Peyer's patch (tissue), 4 donors: Measurements from ENCODE around the gene LRRC74A. TPM values are rescaled to one million over a fixed set of nuclear protein-coding genes. Genes with fewer than 3 reads are reported as not detected.

Experiments used
- DNase-seq, 3 donors: peaks; one replicate each; pipeline ENCODE4 v3.0.0-alpha.2; 2017 to 2019
- H3K27ac ChIP-seq, 4 donors: fragments of 200-600 bp; sonication (generic); one replicate each; pipeline ENCODE4 v1.5.1; 2016 to 2019
- H3K27me3 ChIP-seq, 2 donors: fragments of 200-600 bp; sonication (generic); one replicate each; pipeline ENCODE4 v1.5.1; 2019
- H3K36me3 ChIP-seq, 3 donors: fragments of 200-600 bp; sonication (generic); one replicate each; pipeline ENCODE4 v1.5.1; 2016 to 2019
- H3K4me1 ChIP-seq, 4 donors: fragments of 200-600 bp; sonication (generic); one replicate each; pipeline ENCODE4 v1.5.1; 2016 to 2019
- H3K4me3 ChIP-seq, 4 donors: fragments of 200-600 bp; sonication (generic); 1 replicate in 3 of 4; 2 replicates in 1 of 4; pipeline ENCODE4 v1.5.1; 2016 to 2019; ENCODE audit warnings: mild to moderate bottlenecking in 1 of 4
- H3K9me3 ChIP-seq, 4 donors: fragments of 200-600 bp; sonication (generic); one replicate each; pipeline ENCODE4 v1.5.1; 2016 to 2019; ENCODE audit warnings: mild to moderate bottlenecking in 1 of 4
- POLR2A ChIP-seq, 2 donors: fragments of 450-650 bp; IDR thresholded peaks; one replicate each; pipeline ENCODE4 v1.5.1; 2017; ENCODE audit warnings: antibody characterized with exemption in 2 of 2, mild to moderate bottlenecking in 2 of 2, moderate library complexity in 2 of 2
- total RNA-seq, 4 donors: library from RNA; depleted of rRNA; stranded (reverse); fragments of >200 nt; gene quantifications; one replicate each; pipeline ENCODE4 v1.1.0, GENCODE V29; 2016
- TF ChIP-seq, protein P1 (sequence below), 6 experiments: fragments of 450-650 bp in 4 of 6; fragments of 200-600 bp in 2 of 6; sonication (generic) in 1 of 6; IDR thresholded peaks; one replicate each; pipeline ENCODE4 v1.5.1; 2017 to 2019; ENCODE audit warnings: antibody characterized with exemption in 6 of 6, mild to moderate bottlenecking in 3 of 6, moderate library complexity in 1 of 6

LRRC74A gene
- total RNA-seq, 4 donors from 2014 or later, result not detected

DNA sequence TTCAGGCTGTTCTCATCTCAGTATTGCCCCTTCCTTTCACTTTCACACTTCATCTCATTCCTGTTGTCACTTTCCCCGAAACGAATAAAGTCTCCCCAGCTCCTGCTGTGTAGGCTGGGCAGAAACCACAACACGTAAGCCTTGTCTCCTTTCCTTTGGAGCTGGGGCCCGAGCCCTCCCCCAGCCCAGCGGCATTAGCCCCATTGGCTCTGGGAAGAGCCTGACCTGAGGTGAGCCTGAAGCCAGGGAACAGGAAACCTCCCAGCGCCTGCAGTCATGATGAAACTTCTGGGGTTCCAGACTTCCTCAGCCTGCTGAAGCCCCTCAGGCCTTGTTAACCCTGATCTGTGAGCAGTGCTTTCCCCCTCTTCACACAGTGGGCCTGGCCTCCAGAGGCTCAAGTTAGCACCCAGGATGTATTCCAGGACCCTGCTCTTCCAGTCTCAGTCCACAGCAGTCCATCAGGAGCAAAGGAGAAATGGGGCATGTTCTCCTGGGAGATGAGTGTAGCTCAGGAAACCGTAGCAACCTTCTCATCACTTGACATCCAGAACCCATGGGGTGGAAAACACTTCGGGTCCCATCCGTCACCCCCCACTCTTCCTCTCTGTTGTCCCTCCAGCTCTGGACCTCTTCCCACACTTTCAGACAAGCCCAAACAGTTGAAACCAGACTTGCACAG is 43.2 kb upstream of the LRRC74A start:
- H3K9me3 ChIP-seq, result no peaks in the 10 kb centered on the region
- peaks cover 0 to 11% (median 0%) of the 10 kb centered on the region in 3 donors for H3K36me3 ChIP-seq
- H3K27ac ChIP-seq, result peak overlapping the region in 3 of 4 donors; percentile 12 to 31 (median 25)
- H3K4me3 ChIP-seq, result no peak overlapping the region
- no peak for DNase-seq
- no peaks in the 10 kb centered on the region for H3K27me3 ChIP-seq
- H3K4me1 ChIP-seq, result peaks cover 0 to 23% (median 0%) of the 10 kb centered on the region in 4 donors
- TF ChIP-seq POLR2A (IDR thresholded peaks at IDR 0.05), result no peak
- TF ChIP-seq, protein P1, sequence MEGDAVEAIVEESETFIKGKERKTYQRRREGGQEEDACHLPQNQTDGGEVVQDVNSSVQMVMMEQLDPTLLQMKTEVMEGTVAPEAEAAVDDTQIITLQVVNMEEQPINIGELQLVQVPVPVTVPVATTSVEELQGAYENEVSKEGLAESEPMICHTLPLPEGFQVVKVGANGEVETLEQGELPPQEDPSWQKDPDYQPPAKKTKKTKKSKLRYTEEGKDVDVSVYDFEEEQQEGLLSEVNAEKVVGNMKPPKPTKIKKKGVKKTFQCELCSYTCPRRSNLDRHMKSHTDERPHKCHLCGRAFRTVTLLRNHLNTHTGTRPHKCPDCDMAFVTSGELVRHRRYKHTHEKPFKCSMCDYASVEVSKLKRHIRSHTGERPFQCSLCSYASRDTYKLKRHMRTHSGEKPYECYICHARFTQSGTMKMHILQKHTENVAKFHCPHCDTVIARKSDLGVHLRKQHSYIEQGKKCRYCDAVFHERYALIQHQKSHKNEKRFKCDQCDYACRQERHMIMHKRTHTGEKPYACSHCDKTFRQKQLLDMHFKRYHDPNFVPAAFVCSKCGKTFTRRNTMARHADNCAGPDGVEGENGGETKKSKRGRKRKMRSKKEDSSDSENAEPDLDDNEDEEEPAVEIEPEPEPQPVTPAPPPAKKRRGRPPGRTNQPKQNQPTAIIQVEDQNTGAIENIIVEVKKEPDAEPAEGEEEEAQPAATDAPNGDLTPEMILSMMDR (IDR thresholded peaks at IDR 0.05), result no peak

GRCh38 chr14:76784266-76784874 is 41.8 kb upstream of the LRRC74A start:
- H3K4me3 ChIP-seq, result no peak overlapping the region
- peaks cover 0 to 23% (median 0%) of the 10 kb centered on the region in 4 donors for H3K4me1 ChIP-seq
- no peaks in the 10 kb centered on the region for H3K9me3 ChIP-seq
- H3K27ac ChIP-seq, result no peak overlapping the region
- TF ChIP-seq, protein P1 (IDR thresholded peaks at IDR 0.05), result no peak
- no peak for TF ChIP-seq POLR2A (IDR thresholded peaks at IDR 0.05)
- peaks cover 0 to 23% (median 0%) of the 10 kb centered on the region in 3 donors for H3K36me3 ChIP-seq
- no peak for DNase-seq
- H3K27me3 ChIP-seq, result no peaks in the 10 kb centered on the region

- peak in 2 of 3 donors; percentile 62 to 81 for DNase-seq
- peaks cover 0 to 23% (median 0%) of the 10 kb centered on the region in 4 donors for H3K4me1 ChIP-seq
- H3K27ac ChIP-seq, result no peak overlapping the region
- H3K9me3 ChIP-seq, result no peaks in the 10 kb centered on the region
- no peak for TF ChIP-seq POLR2A (IDR thresholded peaks at IDR 0.05)
- TF ChIP-seq, protein P1 (IDR thresholded peaks at IDR 0.05), result peak; percentile 33 to 70 (median 60)
- H3K27me3 ChIP-seq, result no peaks in the 10 kb centered on the region
- H3K36me3 ChIP-seq, result peaks cover 0 to 27% (median 0%) of the 10 kb centered on the region in 3 donors
- H3K4me3 ChIP-seq, result no peak overlapping the region
These were observed 41.3 kb upstream of the LRRC74A start for GRCh38 chr14:76784881-76785280.

- peaks cover 0 to 18% (median 0%) of the 10 kb centered on the region in 4 donors for H3K4me1 ChIP-seq
- TF ChIP-seq, protein P1 (IDR thresholded peaks at IDR 0.05), result no peak
- no peak for TF ChIP-seq POLR2A (IDR thresholded peaks at IDR 0.05)
- peaks cover 0 to 40% (median 0%) of the 10 kb centered on the region in 3 donors for H3K36me3 ChIP-seq
- no peaks in the 10 kb centered on the region for H3K9me3 ChIP-seq
- DNase-seq, result no peak
- H3K27me3 ChIP-seq, result no peaks in the 10 kb centered on the region
- no peak overlapping the region for H3K4me3 ChIP-seq
- no peak overlapping the region for H3K27ac ChIP-seq
These were observed 39.6 kb upstream of the LRRC74A start for GRCh38 chr14:76786601-76787000.

DNA sequence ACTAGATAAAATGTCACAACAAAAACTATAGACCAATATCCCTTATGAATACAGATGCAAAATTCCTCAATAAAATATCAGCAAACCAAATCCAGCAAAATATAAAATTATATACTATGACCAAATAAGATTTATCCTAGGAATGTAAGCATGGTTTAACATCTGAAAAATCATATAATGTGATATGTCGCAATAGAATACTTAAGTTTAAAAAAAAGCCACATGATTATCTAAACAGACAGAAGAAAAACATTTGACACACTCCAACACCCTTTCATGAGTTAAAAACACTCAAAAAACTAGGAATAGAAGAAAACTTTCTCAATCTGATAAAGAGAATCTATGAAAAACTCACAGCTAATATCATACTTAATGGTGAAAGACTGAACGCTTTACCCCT is 33.8 kb upstream of the LRRC74A start:
- Histone ChIP-seq H3K36me3 (peaks cover 0 to 38% (median 0%) of the 10 kb centered on the region in 3 donors), H3K27me3 (no peaks in the 10 kb centered on the region), H3K4me1 (no peaks in the 10 kb centered on the region), H3K4me3 (no peak overlapping the region), H3K9me3 (no peaks in the 10 kb centered on the region), H3K27ac (no peak overlapping the region)
- DNase-seq, result no peak
- TF ChIP-seq, protein P1 (IDR thresholded peaks at IDR 0.05), result no peak
- no peak for TF ChIP-seq POLR2A (IDR thresholded peaks at IDR 0.05)
